ENCODE data around the gene CNTN5.
"Not testable (repeated sequence)": the region's sequence is repeated elsewhere in the genome, so short reads cannot be mapped to it uniquely, and the experiment has no call there.

Gene CNTN5

DNA sequence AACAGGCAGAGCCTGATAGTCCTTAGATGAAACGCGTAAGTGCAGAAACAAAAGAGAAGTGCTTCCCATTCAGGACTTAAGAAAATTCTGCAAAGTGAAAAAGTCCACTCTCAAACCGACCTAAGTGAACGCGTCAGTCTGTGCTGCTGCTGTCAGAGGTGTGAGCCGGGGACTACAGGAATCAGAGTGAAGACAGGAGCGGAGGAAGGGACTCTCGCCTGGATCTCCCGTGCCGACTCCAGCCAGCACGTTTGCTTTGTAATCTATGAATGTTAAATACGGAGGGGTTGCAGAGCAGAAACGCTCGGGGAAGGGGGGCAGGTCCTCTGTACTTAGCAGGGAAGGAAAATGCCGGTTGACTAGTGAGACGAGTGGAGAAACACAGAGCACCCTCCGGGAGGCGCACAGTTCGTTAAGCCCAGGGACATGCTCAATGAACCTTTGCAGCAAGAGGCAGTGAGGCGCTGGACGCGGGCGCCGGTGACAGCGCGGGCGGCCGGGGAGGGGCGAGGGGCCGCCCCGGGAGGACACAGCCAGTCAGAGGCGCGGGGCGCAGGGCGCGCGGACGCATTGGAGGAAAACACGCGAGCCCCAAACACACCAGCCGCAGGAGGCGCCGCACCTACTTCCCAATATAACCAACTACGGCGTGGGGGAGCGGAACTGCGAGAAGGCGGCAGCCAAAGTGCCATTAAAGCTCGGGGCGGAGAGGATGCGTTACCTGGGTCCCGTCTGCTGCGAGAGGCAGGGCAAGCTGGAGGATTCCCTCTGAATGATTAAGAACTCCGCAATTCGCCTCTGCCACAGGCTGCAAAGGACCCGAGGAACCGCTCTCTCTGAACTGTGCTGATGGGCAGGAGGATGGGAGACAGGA, at the start of gene CNTN5:
Gene CNTN5 (plus strand): TSS at position 598 of the 874 bp plus-strand sequence.
- DNase-seq: no peak

DNA sequence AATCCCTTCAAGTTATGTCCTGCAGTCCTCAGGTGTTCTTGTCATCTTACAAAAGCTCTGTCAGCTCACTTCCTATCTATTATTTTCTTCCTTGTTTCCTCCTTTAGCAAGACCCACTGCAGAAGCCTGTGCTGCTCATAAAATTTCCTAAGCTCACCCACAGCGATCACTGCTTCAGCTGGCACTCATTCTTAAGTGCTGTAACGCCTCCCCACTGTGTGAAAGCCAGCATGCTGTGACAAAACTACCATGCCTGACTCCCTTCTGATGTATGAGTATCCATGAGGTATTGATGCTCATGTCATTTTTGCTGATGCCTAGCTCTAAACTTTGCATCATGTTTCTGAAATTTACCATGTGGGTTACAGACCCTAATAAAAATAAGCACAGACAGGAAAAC, 41.5 kb upstream of the CNTN5 start:
- DNase-seq: no peak

DNA sequence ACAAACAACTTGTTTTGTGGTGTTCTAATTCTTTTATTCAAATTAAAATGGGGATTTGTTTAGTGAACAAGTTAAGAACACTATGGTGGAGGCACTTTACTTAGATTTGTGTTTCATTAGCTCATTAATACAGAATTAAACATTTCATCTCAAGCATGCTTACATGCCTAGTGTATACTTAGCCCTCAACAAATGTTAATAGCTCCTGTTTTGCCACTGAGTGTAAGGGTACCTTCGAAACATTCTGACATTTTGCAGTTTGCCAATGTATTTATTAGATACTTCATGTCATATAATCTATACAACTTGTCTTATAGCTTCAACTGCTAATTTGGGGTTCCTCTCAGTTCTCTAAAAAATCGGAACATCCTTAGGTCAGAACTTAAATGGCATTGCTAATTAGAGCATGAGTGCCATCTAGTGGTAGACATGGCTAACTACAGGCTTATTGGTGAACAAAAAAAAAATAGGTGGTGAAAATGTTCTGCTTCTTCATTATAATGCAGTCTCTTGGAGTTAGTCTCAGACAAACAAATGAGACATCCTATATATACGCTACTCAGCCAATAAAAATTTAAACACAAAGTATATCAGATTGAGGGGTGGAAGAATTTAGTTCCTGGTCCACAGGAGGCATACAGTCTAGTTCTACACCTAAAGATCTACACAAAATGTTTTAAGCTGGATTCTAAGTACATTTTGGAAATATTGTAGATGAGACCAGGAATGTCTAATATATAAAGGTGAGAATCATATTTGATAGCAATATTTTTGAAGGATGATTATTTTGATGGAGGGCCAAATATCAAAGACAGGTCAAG, 4.9 kb upstream of the CNTN5 start:
- no peak for DNase-seq

DNA sequence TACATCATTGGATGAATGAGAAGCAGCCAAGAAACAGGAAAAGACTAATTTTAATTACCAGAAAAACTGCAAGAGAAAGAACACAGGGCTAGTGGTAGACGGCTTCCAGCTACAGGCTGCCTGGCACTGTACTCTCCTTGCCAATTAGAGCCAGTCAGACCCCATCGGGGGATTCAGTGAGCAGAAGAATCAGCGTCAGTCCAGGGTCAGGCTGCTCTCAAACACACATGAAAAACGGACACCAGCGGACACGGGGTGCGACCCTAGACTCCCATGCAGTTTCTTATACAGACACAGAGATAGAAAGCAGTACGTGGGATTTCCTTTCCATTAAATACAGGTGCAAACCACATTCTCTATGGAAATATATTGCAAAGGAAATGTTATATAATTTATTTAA, 1.1 kb upstream of the CNTN5 start:
- DNase-seq: no peak

DNA sequence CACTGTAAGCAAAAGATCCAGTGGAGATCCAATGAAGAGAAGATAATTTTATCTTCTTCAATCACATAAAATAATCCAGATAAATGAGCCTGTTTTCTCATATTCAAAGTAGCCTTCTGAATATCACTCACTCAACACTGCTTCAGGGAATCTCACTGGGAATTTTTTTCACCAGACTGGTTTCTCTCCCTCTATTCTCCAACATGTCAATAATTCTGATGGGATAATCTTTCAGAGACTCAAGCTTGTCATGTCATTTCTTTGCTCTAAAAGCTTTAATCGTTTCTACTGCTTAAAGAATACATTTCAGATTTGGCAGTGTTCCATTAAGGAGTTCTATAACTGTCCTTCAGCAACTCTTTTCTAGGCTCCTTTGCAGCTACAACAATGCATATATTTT, 16.3 kb downstream of the CNTN5 start:
- no peak for DNase-seq

GRCh38 chr11:99063331-99063730, 42.6 kb downstream of the CNTN5 start:
- DNase-seq: no peak

DNA sequence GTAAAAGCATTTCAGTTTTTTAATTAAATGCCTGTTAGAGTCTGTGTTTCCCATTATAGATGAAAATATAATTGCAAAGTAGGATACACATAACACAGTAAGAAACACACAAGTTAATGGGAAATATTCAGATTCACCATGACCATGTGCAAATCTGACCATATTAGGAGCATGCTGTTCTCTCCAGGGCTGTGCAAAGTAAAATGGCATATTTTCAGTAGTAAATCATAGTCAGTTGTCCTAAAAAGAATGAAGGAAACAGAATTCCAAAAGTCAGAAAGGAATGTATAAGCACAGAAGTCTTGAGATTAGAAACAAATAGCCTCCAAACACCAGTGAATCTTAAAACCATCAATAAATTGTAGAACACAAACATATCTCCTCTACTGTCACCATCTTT, 44.4 kb downstream of the CNTN5 start:
- DNase-seq: no peak

DNA sequence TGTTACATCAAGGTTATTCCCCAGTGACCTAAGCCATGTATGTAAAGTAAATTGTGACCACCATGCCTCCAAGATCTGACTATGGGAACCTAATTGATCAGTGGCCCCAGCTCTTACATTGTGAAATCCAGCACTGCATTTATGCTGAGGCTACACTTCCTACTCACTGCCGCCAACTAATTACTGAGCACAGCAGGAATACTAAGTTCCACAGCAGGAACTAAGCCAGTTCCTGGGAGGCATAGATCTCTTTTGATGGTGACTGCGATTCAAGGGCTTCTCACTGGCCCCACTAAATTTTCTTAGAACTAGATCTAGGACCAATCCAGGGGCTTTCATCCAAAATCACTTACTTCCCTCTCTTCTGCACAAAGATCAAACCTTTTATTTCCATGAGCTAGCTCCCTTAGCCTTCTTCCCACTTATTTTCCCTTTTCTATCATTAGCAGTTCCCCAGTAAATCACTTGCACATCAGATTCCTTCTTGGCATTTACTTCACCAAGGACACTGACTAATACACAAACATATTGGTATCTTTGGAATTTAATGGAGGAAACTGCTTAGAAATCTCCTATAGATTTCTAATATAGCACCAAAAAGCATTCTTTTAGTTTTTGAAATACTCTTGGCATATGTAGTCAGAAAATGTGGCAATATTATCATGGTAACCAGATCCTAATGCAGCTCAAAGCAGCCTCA, 46.0 kb downstream of the CNTN5 start:
- DNase-seq: no peak

GRCh38 chr11:99068832-99069231, 48.1 kb downstream of the CNTN5 start:
- no peak for DNase-seq

DNA sequence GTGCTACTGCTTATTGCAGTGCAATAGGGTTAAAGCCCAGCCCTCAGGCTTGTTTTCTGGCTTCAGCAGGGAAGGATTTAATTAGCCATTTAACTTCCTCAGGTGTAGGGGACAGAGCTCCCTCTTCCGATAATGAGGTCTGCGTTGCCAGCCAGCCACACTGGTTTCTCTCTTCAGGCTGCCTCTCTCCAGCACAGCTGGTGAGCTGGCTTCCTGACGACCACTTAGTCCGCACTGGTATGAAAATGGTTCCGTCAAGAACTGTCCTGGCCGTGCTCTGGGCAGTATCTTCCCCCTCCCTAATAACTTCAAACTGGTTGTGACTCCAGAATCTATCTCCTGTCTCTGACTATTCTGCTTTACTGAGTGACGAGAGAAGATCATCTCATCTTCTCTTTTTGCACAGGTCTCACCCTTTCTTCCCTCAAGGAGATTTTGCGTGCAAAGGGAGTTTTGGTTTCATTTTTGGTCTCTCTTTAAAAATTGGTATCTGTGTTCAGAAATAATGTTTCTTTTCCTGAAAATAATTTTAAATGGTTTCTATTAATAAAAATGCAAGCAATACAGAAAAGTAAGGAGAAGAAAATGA, 49.2 kb downstream of the CNTN5 start:
- no peak for DNase-seq

GRCh38 chr11:99079576-99079975, 58.8 kb downstream of the CNTN5 start:
- no peak for DNase-seq

- no peak for DNase-seq
These were observed 59.4 kb downstream of the CNTN5 start for GRCh38 chr11:99080154-99080553.

- DNase-seq: no peak
These were observed 77.5 kb downstream of the CNTN5 start for GRCh38 chr11:99098258-99098657.

DNA sequence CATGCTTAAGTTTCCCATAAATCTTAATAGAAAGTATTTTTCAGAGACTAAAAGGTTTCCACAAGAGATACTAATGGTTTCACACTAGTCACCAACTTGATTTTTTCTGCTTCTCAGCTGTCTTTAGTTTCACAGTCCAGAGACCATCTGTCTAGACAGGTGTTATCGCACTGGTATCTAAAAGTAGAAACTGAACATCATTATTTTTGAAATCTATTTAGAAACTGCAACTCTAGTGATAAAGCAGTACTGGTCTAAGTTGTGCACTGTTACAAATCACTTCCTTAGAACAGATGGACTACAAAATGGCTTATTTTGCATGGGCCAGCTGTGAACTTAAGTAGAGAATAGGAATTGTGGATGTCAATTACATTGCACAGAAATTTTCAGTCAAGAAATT, 78.0 kb downstream of the CNTN5 start:
- DNase-seq: no peak

DNA sequence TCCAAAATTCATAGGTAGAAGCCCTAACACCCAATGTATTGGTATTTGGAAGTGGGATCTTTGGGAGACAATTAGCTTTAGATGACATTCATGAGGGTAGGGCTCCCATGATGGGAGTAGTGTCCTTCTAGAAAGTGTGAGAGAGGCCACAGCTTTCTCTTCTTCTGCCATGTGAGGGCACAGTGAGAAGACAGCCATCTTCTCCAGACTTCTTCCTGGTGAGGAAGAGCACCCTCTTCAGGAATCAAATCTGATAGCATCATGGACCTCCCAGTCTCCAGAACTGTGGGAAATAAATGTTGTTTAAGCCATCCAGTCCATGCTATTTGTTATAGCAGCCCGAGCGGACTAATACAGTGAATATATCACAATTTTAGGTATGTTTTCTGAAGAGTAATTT, 96.9 kb downstream of the CNTN5 start:
- DNase-seq: no peak

DNA sequence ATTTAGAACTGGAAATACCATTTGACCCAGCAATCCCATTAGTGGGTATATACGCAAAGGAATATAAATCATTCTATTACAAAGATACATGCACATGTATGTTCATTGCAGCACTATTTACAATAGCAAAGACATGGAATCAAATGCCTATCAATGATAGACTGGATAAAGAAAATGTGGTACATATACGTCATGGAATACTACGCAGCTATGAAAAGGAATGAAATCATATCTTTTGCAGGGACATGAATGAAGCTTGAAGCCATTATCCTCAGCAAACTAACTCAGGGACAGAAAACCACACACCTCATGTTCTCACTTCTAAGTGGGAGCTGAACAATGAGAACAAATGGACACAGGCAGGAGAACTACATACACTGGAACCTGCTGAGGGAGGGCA, 113.1 kb downstream of the CNTN5 start:
- DNase-seq: not testable (repeated sequence)

DNA sequence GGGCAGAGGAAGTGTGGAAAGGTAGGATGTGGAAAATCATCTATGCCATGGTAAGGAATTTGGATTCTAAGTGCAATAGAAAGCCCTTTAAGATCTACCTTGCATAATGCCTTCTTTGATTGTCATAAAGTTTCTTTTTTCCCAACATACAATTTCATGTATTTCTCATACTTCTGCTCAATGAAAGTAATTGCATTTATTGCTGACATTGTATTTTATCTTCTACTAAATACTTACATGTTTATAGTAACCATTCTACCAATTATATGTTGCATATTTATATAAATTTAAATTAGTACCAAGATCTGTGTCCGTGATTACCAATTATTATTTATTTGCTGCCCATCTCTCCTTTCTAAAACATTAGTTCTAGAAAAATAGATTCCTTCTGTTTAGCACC, 114.8 kb downstream of the CNTN5 start:
- DNase-seq: no peak

- no peak for DNase-seq
These were observed 121.5 kb downstream of the CNTN5 start for GRCh38 chr11:99142237-99142636.

- DNase-seq: no peak
These were observed 127.6 kb downstream of the CNTN5 start for GRCh38 chr11:99148352-99148751.

DNA sequence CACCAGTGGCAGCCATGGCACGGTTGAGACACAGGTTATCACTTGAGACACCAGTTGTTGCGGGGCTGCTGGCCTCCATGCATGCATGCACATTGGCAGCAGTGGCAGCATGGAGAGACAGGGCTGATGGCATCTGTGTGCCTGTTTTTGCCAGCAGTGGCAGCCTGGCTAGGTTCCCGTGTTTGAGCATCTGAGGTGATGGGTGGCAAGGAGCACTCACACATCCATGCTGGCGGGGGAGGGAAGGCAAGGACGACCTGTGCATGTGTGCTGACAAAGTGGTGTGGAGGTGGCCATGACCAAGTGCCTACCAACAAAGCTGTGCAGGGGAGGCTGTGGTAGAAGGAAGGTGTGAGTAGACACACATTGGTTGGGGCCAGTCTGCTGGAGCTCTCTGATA, 133.5 kb downstream of the CNTN5 start:
- no peak for DNase-seq

DNA sequence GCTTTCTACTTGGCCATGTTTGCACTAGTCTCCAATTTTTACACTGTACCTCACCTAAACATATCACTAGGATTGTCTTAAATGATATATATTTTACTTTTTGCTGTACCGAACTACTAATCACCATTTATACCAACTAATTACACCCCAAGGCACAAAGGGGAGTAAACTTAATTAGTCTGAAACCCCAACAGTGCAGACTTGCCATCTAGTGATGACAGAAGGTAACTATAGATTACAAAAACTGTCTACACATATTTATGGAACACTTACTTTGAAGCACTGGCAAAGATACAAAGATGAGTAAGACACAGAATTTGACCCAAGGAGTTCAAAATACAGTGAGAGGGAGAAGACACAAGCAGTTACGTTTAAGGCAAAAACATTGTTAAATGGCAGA, 139.7 kb downstream of the CNTN5 start:
- no peak for DNase-seq

DNA sequence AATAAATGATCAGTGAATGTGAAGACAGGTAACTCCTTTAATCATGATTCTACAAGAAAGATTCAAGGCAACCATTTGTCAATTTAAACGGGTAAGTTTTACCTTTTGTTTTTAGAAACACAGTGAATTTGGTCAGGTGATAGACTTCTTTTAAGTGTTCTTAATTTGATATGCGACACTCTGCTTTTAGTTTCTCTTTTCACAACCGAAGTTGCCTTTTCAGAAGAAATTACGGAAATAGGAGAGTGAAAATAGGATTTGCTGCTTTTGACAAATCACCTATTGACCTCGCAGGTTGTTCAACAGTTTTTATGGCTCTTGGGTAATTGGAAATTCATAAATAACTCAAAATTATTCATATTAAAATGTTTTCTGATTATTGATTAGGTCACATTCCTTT, 142.1 kb downstream of the CNTN5 start:
- DNase-seq: no peak

DNA sequence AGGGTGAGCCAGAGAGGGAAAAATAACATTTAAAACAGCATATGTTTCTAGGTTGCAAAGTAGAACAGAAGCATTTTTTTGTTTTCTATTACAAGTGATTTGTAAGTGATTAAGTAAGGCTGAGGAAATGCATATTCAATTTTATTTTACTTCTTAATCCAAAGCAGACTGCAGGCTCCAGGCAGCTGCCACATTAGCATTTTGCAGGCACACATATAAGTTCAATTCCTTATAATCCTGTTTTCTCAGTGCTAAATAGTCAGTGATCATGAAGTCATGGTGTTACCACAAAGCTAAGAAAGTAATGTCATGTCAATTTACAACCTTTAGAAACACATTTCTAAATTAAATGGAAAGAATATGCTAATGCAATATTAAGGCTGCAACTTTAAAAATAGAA, 149.8 kb downstream of the CNTN5 start:
- no peak for DNase-seq
